Anterior cingulate cortex (tissue), 58 donors: ENCODE measurements around the gene PLXND1.

Experiments used
- DNase-seq, 58 donors: peaks; one replicate each; lab custom pipeline; 2025; lab: John Stamatoyannopoulos, UW

The PLXND1 gene

DNA sequence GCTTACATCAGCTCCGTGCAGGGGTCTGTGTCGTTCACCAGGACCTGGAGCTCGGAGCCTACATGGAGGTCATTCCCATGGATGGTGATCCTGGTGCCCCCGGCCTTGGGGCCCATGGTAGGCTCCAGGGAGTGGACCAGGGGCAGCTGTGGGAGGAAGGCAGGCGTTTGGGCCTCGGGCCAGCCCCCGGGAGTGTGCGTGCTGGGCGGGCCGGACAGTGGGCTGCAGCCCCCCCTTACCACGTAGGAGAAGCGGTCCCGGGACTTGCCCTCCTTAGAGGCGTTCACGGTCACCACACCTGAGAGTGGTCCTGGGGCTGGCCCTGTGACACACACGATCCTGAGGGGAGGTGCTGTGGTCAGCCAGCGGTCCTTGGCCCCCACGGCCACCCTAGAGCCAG, 33.9 kb downstream of the PLXND1 start:
- DNase-seq = no peak

DNA sequence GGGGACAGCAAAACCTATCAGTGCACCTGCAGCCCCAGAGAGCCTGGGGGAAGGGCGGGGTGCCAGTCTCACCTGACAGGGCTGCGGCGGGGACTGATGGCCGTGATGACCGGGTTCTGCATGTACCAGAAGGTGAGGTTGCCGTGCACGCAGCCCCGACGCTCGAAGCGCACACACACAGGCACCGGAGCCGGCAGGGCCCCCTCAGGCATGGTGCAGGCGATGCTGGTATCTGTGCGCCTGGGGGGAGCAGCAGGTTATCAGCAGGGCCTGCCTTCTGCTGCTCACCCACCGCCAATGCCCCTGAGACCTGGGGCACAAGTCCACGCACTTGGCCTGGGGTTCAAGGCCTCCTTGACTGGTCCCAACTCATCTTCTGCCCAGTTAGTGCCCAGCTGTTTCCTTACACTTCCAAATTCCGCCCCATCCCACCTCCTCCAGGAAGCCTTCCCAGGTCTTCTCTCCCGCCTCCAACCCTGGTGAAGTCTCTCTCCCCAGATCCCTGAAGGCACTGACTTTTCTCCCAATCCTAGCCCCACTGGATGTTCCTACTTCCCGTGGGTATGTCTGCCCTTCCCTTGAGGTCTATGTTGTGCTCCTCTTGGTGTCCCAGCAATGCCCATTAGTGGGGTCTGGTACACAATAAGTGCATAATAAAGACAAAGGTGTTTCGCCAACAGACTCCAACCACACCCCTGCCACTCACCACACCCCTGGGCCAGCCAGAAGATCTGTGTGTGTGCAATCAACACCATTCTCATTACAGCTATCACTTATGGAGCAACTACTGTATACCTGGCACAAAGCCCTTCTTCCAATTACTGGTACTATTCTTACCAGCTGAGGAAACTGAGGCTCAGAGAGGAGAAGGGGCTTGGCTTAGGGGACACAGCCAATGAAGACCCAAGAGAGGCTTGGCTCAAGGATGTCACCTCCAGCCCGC, 34.6 kb downstream of the PLXND1 start:
- DNase-seq = no peak

DNA sequence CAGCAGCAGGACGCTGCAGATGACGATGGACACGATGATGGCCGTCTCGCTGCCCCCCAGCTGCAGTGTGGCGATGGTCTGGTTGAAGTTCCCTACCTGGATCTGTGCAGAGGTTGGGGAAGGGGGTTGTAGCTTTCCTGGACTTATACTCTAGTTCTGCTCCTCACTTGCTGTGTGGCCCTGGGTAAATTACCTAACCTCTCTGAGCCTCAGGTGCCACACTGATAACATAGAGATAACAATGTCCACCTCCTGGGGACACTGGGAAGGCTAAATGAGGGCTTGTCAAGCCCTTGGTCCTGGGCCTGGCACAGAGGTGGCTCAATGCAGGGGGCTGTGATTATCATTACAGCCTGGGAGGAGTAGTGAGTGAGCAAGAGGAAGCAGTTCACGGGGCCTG, 36.6 kb downstream of the PLXND1 start:
- no peak for DNase-seq

DNA sequence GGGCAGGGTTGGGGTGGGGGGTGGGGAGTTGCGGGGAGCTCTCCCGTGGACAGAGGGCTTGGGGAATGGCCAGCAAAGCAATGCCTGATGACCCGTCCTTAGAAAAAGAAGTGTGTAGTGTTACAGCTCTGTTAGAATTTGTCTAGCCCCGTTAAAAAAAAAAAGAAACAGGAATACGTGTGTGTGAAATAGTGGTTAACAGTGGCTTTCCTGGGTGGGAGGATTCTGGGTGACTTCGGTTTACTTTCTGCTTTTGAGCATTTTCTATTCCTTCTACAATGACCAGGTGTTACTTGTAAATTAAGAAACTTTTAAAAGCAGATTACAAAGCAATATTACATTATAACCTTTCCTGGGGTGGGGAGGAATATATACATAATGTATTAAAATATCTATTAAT, 38.5 kb downstream of the PLXND1 start:
- no peak for DNase-seq

DNA sequence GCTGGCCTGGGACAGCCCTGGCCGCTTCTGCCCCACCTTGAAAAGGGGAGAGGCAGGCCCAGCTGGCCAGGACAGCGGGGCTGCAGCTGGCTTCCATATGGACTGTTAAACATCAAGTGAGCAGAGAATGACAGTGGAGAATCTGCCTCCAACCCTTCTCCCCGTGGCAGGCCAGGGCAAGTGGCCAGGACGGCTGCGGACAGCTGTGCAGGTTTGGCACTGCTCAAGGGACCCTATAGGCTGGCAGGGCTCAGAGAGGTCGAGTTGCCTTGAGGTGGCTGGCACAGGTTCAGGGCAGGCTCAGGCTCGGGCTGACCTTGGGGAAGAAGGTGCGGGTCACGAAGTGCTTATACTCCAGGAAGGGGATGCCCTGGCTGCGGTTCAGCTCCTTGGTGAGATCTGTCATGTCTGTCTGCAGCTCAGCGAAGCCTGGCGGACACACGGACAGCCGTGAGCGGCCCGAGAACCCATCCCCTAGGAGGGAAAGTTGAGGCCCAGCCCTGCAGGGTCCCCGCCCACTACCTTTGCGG, 39.2 kb downstream of the PLXND1 start:
- DNase-seq = no peak

DNA sequence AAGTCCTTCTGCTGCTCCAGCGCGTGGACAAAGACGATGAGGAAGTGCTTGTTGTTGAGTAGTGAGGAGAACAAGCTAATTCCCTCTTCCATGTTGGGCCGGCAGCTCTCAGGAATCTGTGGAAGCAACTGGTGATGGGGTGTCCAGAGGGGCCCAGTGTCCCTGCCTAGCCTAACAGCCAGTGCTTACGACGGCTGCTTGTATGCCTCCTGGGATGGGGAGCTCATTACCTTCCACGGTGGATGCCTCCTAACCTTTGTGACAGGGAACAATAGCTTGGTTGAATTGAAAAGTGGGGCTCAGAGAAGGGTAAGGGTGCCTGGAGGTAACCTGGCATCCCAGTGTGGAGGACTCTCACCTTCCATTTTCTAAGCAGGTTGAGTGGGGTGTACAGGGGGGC, 40.6 kb downstream of the PLXND1 start:
- no peak for DNase-seq

DNA sequence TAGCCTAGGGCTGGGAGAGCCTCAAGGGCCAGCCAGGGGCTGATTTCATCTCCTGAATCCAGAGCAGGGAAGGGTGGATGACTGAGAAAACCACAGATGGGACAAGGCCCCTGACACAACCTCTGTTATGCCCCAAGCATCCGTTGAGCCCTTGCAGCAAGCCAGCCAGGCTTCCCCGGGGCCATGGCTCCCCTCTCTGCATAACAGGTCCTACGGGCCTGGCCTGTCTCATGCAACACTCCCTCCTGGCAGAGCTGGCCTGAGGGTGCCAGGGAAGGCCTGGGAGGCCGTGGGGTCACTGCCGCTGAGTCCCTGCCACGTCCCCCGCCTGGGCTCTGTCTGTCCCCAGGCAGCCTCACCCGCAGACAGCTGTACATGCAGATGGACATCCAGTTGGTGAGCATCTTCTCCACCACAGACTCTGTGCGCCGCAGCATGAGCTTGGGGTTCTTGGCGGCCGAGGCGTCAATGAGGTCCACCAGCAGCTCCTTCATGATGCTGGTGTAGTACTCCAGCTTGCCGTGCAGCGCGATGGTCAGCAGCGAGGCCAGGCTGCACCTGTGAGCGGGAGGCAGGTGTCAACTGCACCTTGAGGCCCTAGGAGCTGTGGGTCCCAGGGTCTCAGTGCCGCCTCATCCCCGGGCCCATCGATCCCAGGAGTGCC, 41.4 kb downstream of the PLXND1 start:
- no peak for DNase-seq

DNA sequence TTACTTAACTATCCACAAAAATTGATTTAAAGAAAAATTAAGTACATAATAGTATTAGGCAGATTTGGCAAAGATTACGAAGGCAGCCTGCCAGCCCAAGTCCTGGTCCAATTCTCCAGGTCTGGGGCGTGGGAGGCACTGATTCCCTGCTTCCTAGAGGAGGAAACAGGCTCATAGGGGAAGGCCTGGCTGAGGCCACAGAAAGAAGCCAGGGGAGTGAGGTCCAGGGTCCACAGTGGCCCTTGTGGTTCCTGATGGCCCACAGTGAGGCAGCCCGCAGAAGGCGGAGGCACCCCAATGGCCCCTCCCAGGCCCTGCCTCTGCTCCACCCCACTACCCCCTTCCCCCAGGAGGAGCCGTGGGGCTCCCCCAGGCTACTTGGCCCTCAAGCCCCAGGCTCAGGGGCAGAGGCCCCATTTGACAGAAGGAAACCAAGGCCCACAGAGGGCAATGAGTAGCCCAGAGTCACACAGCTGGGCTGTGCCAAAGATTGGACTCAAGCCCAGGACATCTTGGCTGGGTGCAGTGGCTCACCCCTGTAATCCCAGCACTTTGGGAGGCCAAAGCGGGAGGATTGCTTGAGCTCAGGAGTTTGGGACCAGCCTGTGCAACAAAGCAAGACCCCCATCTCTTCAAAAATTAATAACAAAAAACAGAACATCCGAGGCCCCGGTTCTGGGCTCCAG, 42.5 kb downstream of the PLXND1 start:
- no peak for DNase-seq

DNA sequence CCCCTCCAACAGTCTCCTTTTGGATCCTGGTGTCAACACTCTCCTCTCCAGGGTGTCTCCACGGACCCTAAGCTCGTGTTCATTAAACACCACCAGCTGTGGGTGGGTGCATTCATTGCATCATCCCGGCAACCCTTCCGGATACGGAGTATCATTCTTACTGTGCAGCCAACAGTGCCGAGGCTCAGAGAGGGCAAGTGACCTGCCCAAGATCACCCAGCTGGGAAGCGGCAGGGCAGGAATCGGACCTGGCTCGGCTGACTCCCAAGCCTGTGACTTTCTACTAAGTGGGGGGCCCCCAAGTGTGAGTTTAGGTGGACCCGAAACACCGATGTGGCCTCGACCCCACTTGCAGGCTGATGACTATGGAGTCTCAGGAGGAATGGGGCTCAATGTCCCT, 43.1 kb downstream of the PLXND1 start:
- DNase-seq = no peak

DNA sequence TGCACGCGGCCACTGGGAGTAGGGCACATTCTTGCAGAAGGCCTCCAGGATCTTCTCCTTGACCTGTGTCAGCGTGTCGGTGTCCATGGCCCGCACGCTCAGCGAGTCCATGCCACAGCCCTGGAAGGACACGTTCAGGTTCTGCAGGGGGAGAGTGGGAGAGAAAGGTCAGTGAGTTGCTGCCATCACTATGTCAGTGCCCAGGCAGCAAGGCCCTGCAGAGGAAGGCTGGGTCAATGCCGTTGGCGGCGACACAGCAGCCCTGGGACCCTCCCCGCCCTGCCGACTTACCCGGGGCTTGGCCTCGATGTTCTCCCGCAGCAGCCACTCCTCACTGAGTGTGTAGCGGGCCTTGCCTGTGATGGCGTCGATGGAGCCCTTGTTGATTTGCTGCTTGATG, 43.7 kb downstream of the PLXND1 start:
- no peak for DNase-seq

DNA sequence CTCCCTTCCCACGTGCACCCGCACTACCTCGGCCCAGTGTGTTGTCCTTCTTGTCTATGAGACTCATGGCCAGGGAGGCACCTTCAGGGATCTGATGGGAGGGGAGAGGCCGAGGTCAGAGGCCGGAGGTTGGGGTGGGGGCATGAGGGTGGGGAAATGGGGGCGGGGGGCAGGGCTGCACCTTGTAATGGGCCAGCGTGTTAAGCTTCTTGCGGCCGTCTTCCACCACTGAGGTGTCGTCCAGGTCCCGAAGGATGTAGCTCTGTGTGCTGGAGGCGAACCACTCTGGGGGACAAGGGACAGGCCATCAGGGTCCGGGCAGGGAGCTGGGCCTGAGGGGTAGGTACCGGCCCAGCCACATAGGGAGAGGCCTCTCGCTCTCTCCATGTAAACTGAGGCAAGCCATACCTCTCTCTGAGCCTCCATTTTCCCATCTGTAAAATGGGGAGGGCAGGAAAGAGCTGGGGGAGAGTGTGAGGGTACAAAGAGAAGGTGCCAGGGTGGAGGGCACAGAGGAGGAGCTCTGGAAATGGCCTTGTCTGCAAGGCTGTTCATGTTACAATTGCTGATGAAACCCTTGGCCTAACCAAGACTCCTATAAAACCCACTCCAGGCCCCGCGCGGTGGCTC, 44.7 kb downstream of the PLXND1 start:
- no peak for DNase-seq

DNA sequence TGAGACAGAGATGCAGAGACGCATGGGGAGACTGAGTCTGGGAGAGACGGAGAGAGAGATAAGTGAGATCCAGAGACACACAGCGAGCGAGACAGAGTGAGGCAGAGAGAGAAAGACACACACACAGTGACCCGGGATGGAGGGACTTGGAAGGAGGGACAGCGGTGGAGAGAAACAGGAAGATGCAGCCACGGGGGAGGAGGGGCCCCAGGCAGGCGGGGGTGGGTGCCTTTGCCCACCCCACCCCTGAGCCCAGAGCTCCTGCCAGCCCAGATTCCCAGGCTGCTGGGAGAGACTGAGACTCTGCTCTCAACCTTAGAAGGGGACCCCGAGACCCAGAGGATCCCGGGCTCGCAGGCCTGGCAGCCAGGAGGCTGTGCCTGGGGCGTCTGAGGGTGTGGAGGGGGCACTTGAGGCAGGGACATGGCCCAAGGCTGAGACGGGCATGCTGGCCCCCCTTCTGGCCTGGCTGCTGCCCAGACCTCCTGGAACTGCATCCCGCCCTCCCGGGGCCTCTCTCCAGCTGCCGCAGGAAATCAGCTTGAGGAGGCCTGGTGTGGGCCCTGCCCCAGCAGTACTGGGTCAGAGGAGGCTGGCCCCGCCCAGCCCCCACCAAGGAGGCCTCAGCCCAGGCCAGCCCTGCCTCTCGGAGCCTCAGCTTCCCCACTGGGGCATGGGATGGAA, 45.4 kb downstream of the PLXND1 start:
- DNase-seq = peak in 16 of 58 donors; percentile 8 to 43 (median 26)

DNA sequence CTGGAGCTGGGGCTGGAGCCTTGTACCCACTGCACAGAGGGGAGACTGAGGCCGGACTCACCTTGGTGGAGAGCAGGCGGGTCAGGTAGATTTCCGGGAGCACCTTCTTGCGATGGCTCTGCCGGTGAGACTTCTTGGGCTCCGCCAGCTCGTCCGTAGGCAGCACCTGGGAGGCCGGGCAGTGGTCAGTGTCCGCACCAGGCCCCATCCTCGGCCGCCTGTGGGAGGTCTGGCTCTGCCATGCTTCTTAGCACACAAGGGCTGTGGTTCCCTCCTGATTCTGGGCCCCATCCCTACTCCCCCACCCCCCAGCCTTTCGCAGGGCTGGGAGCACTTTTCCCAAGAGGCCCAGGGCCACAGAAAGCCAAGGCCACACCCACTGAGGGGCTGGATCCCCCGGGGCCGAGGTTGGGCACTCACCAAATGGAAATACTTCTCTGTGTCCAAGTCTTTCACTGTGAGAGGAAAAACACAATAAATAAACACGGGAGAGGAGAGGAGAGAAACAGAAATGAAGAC, 46.1 kb downstream of the PLXND1 start:
- no peak for DNase-seq

DNA sequence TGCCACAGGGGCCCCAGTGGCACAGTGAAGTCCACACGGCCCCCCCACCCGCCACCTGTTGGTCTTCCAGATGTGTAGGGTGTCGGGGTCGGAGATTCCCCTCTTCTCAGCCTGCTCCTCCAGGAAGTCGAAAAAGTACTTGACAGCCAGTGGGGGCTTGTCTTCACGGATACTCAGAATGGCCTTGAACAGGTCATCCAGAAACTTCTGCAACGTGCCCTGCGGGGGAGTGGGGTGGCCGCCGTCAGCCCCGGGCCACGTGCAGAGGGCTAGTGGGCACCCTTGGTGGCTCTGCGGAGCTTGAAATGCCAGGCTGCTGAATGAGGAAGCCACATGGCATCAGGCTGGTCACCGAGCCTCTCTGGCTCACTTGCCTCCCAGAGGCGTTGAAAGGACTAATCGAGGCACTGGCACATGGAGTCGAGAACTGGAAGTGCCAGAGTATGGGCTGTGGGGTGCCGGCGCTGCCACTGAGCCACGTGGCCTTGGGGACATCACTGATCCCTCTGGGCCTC, 46.9 kb downstream of the PLXND1 start:
- no peak for DNase-seq

DNA sequence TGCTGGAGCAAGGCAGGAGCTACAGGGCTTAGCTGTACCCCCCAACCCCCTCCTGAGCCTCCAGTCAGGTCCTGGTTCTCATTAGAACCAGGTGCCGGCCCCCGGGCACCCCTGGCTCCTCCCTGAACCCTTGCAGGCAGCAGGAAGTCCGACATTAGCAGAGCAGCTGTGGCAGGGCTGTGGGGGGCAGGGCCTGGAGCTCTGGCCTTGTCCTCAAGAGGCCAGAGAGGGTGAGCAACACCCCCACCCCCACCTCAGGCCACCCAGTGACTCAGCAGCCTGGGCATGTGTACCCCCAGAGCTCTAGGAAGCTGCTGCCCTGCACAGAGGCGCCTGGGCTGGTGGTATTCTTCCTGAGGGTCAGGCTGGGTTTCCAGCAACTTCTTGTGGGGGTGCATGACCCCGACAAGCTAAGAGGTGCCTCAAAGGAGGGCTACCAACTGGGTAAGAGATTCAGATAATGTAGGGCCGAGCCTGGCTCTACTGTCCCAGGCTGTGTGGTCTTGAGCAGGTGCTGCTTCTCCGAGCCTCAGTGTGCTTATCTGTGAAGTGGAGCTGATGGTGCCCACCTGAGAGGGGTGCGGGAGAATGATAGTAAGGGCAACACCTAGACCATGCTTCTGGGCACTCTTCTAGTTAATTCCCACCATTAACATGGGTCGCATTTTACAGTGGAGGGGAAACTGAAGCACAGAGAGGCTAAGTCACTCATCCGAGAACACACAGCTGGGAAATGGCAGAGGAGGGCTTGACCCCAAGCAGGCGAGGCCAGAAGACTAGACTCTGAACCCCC, 47.5 kb downstream of the PLXND1 start:
- no peak for DNase-seq

DNA sequence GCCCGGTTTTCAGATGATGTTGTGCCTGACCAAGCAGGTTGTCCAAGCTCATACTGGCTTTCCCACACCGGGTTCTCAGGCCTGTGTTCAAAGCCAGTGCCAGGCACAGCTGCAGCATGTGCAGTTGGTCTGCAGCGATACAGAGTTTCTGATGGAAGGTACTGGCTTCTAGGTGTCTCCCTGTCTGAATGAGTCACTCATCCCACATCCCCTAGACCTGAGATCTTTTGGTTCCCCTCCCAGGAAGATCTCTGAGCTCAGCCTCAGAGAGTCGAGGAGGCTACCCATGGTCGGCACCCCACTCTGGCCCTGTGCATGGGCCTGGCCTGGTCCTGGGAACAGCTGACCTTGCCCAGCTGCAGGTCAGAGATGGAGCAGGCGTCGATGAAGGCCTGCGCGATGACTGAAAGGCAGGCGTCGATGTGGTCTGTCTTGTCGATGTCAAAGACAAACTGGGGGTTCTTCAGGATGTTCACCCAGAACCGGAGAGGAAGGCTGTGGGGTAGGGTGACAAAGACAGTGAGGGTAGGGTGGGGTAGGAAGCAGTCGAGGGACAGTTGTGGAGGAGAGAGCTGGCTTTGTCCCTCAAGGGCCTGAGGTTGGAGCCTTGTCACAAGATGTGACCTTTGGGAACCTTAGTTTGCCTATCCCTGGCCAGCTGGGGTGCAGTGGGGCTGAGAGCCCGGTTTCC, 48.2 kb downstream of the PLXND1 start:
- no peak for DNase-seq

DNA sequence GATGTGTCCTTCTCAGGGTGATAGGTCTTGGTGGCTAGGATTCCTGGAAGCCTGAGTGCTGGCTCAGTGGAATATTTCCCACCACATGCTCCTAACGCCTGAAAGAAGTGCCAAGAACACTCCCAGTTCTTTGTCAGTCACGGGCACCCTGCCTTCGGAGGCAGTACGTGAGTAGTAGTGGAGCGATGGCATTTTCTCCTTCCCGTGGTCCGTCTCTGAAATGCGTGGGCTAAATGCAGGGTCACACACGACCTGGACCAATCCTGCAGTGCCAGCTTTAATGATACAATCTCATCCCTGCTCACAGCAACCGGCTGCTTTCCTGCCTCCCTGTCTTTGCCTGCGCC, 49.0 kb downstream of the PLXND1 start:
- peak in 12 of 58 donors; percentile 9 to 44 (median 24) for DNase-seq

DNA sequence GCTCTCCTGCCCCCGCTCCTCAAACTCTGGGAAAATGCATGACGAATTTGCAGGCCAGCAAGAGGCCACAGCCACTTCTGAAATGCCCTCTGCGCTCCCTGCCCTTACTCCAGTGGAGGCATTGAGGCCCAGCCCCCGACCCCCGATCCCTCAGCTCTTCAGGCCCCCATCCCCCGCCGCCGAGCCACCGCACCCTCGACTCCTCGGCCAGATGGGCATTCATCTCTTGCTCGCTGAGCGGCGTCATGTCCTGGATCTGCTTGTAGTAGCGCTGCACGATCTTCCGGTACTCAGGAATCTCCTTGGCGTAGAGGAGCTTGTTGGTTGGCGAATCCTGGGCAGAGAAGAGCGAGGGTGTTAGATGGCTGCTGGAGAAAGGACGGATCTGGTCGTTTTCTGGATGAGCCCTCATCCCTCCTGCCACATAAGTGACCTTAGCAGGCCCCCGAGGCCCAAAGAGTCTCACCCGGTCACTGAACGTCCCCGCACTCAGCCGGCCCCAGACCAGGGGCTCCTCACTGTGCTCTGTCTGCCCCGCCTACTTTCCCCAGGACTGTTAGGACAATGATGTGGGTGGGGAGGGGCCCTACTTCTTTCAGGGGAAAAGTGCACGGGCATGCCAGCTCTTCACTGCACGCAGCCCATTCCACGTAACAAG, 49.5 kb downstream of the PLXND1 start:
- peak in 1 of 58 donors; percentile 11 for DNase-seq
